ENCODE results near the gene PHLDA3. TPM values are rescaled to one million over a fixed set of nuclear protein-coding genes. Genes with fewer than 3 reads are reported as not detected.

The PHLDA3 gene
- total RNA-seq, 4 donors from 2014 or later: 63.0 to 110 (median 72.1) TPM

GRCh38 chr1:201459775-201460174 lies 9.2 kb downstream of the PHLDA3 start:
- intact Hi-C loops (cut with DNase I; ENCODE audit: low total_unique reads): no loop called here

DNA sequence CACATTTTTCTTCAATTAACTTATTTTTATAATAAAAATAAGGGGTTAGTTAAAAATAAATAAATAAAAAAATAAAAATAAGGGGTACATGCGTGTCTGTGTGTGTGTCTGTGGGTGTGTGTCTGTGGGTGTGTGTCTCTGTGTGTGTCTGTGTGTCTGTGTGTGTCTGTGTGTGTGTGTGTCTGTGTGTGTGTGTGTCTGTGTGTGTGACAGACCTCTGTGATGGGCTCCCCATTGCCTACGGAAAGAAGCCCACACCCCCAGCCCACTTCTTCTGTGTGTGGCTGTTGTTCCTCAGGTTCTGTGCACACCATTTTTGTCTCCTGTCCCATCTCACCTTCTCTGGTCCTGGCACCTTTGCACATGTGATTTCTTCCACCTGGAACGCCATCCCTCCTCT lies 9.9 kb downstream of the PHLDA3 start:
- no peak for DNase-seq (ENCODE audit: low spot score in 2 of 2)
- intact Hi-C loops (cut with DNase I; ENCODE audit: low total_unique reads): no loop called here
- 94% methylated on average over 3 of the region's 3 CpGs for WGBS, 2 donors
- TF ChIP-seq CTCF (IDR thresholded peaks at IDR 0.05) (no peak), POLR2A (IDR thresholded peaks at IDR 0.05) (no peak)
- no peak overlapping the region for H3K4me3 ChIP-seq (ENCODE audit: low read depth, poor library complexity, severe bottlenecking)

More at GRCh38 chr1:201459775-201460174, 9.2 kb downstream of the PHLDA3 start:
- TF ChIP-seq CTCF (IDR thresholded peaks at IDR 0.05) (no peak), POLR2A (IDR thresholded peaks at IDR 0.05) (no peak)
- WGBS, 2 donors: 61 to 86% methylated on average over 5 of the region's 5 CpGs
- no peak overlapping the region for H3K4me3 ChIP-seq (ENCODE audit: low read depth, poor library complexity, severe bottlenecking)
- no peak for DNase-seq (ENCODE audit: low spot score in 2 of 2)

GRCh38 chr1:201457508-201457960 lies 11.5 kb downstream of the PHLDA3 start:
- intact Hi-C loops (cut with DNase I; ENCODE audit: low total_unique reads): no loop called here
- 42 to 55% methylated on average over 4 of the region's 4 CpGs for whole genome bisulfite sequencing, 2 donors
- H3K4me3 ChIP-seq (ENCODE audit: low read depth, poor library complexity, severe bottlenecking): no peak overlapping the region
- DNase-seq (ENCODE audit: low spot score in 2 of 2): no peak
- TF ChIP-seq POLR2A (IDR thresholded peaks at IDR 0.05) (no peak), CTCF (IDR thresholded peaks at IDR 0.05) (no peak)

DNA sequence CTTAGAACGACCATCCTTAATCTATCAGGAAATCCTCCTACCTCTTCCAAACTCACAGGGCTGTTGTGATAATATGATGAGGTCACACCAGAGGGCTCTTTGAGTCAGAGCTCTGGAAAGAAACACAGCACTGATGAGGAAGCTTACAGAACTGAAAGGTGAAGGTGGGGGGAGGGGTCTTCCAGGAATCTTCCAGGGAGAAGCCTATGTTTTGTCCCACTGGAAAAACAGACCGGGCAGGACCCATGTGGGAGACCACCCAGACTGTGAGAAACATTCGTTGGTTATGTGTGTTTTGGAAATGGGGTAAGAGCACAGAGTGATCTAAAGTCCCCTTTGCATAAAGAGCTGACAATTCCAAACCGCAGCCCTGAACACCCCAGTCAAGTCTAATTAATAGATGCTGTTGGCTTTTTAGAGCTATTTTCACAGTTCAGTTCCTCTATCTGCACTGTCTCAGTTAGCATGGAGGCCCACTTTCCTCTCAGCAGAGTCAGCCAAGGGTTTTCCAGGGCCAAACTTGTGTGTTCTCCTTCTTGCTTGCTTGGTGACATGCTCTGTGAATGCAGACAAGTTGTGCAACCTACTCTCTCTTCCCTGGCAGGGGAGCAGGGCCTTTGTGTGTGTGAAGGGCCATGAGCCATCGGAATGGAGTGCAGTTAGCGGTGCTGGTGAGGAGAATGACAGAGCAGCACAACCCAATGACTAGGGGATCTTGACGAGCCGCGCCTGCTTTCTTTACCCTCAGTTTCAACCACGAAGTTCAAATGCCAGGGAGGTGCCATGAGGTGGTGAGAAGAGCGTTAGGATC lies 12.3 kb downstream of the PHLDA3 start:
- DNase-seq (ENCODE audit: low spot score in 2 of 2): peak; percentile 85 to 95
- intact Hi-C loops (cut with DNase I; ENCODE audit: low total_unique reads): no loop called here
- no peak overlapping the region for H3K4me3 ChIP-seq (ENCODE audit: low read depth, poor library complexity, severe bottlenecking)
- no peak for TF ChIP-seq POLR2A (IDR thresholded peaks at IDR 0.05)
- no peak for TF ChIP-seq CTCF (IDR thresholded peaks at IDR 0.05)
- 61 to 66% methylated on average over 11 of the region's 11 CpGs for WGBS, 2 donors

GRCh38 chr1:201455098-201455497 lies 13.9 kb downstream of the PHLDA3 start:
- 89 to 94% methylated on average over 6 of the region's 6 CpGs for WGBS, 2 donors
- TF ChIP-seq POLR2A (IDR thresholded peaks at IDR 0.05): no peak
- no peak for TF ChIP-seq CTCF (IDR thresholded peaks at IDR 0.05)
- no peak for DNase-seq (ENCODE audit: low spot score in 2 of 2)
- intact Hi-C loops (cut with DNase I; ENCODE audit: low total_unique reads): no loop called here
- no peak overlapping the region for H3K4me3 ChIP-seq (ENCODE audit: low read depth, poor library complexity, severe bottlenecking)
